ENCODE measurements around the gene CFAP410.

Gene CFAP410

GRCh38 chr21:44338971-44339910 is at the start of gene CFAP410:
TSS of gene CFAP410 (minus strand) at chr21:44339390. CDS start at chr21:44339194, 196 bp downstream.
- DNase-seq (ENCODE audit: low spot score): peak; percentile 94

GRCh38 chr21:44384968-44385367 is 45.8 kb upstream of the CFAP410 start:
- no peak for DNase-seq (ENCODE audit: low spot score)

- DNase-seq (ENCODE audit: low spot score): no peak
These were observed 44.0 kb upstream of the CFAP410 start for GRCh38 chr21:44383216-44383615.

- DNase-seq (ENCODE audit: low spot score): no peak
These were observed 43.3 kb upstream of the CFAP410 start for GRCh38 chr21:44382536-44382935.

GRCh38 chr21:44381874-44382273 is 42.7 kb upstream of the CFAP410 start:
- no peak for DNase-seq (ENCODE audit: low spot score)

GRCh38 chr21:44380876-44381275 is 41.7 kb upstream of the CFAP410 start:
- no peak for DNase-seq (ENCODE audit: low spot score)

- no peak for DNase-seq (ENCODE audit: low spot score)
These were observed 41.0 kb upstream of the CFAP410 start for GRCh38 chr21:44379991-44380865.

- no peak for DNase-seq (ENCODE audit: low spot score)
These were observed 40.3 kb upstream of the CFAP410 start for GRCh38 chr21:44379515-44379848.

- DNase-seq (ENCODE audit: low spot score): no peak
These were observed 39.7 kb upstream of the CFAP410 start for GRCh38 chr21:44378646-44379514.

- no peak for DNase-seq (ENCODE audit: low spot score)
These were observed 38.9 kb upstream of the CFAP410 start for GRCh38 chr21:44377922-44378645.

GRCh38 chr21:44377201-44377921 is 38.2 kb upstream of the CFAP410 start:
- DNase-seq (ENCODE audit: low spot score): no peak

- DNase-seq (ENCODE audit: low spot score): no peak
These were observed 37.4 kb upstream of the CFAP410 start for GRCh38 chr21:44376606-44377005.

- no peak for DNase-seq (ENCODE audit: low spot score)
These were observed 36.6 kb upstream of the CFAP410 start for GRCh38 chr21:44375761-44376241.

GRCh38 chr21:44375281-44375651 is 36.1 kb upstream of the CFAP410 start:
- peak; percentile 20 for DNase-seq (ENCODE audit: low spot score)

- no peak for DNase-seq (ENCODE audit: low spot score)
These were observed 35.6 kb upstream of the CFAP410 start for GRCh38 chr21:44374601-44375280.

GRCh38 chr21:44372616-44373015 is 33.4 kb upstream of the CFAP410 start:
- no peak for DNase-seq (ENCODE audit: low spot score)

GRCh38 chr21:44371596-44371995 is 32.4 kb upstream of the CFAP410 start:
- DNase-seq (ENCODE audit: low spot score): no peak

- no peak for DNase-seq (ENCODE audit: low spot score)
These were observed 31.7 kb upstream of the CFAP410 start for GRCh38 chr21:44370786-44371410.

GRCh38 chr21:44370027-44370735 is 31.0 kb upstream of the CFAP410 start:
- no peak for DNase-seq (ENCODE audit: low spot score)

All from CD4-positive, alpha-beta T cell treated with Interleukin-2 at 100 ng/mL for 4 hours (primary cell).